NAMALWA (cell line): Measurements from ENCODE around the gene ZNF365.

Experiments
- DNase-seq: peaks from one replicate; pipeline ENCODE4 v3.0.0-alpha.2; 2015; ENCODE audit warnings: low spot score

The ZNF365 gene

GRCh38 chr10:62414359-62414758 is 40.2 kb downstream of the ZNF365 start:
- peak; percentile 34 for DNase-seq

GRCh38 chr10:62422068-62422590 is 48.0 kb downstream of the ZNF365 start:
- DNase-seq: no peak

DNA sequence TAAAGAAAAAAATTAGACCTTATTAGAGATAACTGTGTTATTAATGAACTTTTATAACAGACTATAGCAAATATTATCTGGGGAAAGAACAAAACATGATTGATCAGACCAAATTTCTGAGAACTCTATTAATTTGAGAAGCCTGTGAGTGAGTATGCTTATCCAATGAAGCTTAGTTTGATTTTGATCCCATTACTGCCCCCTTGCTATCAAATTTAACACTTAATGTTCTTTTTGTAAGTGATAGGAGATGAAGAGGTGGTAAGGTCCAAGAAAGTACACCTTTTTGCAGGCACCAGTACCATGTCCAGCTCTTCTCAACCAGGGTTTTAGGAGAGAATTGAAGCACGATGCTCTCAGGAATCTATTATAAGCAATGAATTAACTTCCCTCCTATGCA is 49.9 kb downstream of the ZNF365 start:
- peak; percentile 39 for DNase-seq

GRCh38 chr10:62426086-62426485 is 51.9 kb downstream of the ZNF365 start:
- no peak for DNase-seq

DNA sequence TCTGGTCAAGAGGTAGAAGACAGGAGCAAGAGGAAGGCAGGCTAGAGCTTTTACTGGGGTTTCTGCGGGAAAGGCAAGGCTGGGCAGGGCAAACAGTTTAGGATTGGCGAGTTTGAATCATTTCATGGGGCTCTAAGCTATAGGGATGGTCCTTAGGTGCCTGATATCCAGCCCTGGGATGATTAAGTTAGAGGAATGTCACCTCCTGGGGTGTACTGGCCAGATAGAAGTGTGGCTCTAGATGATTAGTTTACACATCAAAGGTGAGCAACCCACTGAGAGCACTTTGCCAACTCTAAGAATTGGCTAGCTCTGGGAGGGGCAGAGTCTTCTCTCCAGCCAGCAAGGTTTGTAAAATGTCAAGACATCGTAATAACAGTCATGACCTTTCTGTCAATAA is 52.4 kb downstream of the ZNF365 start:
- DNase-seq: no peak

GRCh38 chr10:62430881-62431280 is 56.7 kb downstream of the ZNF365 start:
- DNase-seq: no peak

- no peak for DNase-seq
Measured at GRCh38 chr10:62433181-62433692, 59.1 kb downstream of the ZNF365 start.

DNA sequence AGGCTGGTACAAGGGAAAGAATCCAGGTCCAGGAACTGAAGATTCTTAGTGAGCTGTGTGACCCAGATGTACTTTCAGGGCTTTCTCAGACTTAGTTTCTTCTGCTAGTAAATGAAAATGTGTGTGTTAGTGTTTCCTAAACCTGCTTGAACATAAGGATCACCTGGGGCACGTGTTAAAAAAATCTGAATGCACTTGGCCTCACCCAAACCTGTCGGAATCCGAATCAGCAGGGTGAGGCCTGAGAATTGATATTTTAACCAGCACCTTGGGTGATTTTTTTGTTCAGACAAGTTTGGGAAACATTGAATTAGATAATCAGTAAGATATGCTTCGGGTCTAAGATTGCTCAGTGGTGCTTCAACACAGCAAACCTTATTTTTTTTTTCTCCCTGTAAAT is 59.7 kb downstream of the ZNF365 start:
- DNase-seq: no peak

GRCh38 chr10:62437696-62438095 is 63.5 kb downstream of the ZNF365 start:
- DNase-seq: peak; percentile 82

DNA sequence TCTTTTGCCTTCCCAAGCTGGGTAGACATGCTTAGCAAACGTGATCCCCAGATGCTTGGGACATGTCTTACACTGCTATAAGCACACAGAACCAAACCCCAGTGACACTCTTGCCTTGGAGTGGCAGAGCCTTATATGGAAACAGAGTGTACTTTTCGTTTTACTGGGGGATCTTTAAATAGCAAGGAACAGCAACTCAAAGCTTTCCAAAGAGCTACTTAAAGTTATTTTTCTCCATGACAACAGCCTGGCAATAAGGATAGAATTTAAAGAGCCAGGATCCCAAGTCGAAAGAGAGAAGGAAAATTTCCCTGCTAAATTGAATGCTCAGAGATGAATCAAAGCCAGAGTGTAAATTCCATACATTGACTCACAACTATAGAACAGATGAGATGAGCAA is 67.8 kb downstream of the ZNF365 start:
- DNase-seq: no peak

DNA sequence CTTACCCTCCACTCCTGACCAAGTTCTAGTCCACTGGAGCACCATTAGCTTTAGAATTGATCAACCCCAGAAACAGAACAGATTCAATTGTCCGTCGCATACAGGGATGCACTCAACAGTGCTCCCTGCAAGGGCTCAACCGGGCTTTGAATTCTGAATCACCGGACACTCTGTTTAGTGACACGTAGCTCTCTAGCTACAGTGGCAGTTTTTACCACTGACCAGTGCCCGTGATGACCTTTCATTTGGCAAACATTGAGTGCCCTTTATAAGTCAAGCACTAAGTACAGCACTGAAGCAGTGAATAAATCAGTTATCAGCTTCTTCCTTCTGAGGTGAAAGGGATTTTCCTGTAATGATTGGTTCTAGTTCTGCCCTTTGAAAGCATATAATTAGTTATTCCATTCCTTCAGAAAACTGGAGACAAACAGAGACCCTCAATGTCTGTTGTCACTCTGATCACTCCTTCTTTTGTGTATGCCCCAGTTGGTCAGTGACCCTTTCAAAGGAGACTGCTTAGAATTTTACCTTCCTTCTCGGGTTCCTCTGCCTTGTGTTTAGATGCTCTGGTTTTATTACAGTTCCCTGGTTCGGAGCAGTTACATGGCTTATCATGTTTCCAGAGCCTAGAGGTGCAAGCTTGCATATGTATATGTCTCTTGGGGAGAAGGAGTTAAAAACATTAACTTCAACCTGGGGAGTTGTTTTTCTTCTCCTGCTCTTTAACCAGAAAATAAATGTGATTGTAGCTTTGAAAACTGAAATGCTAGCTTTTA is 68.9 kb downstream of the ZNF365 start:
- no peak for DNase-seq

- DNase-seq: no peak
Measured at GRCh38 chr10:62443866-62444265, 69.7 kb downstream of the ZNF365 start.

GRCh38 chr10:62446627-62447026 is 72.5 kb downstream of the ZNF365 start:
- no peak for DNase-seq

GRCh38 chr10:62450912-62451610 is 76.9 kb downstream of the ZNF365 start:
- no peak for DNase-seq

- no peak for DNase-seq
Measured at GRCh38 chr10:62451611-62451975, 77.4 kb downstream of the ZNF365 start.
